GM23338 (cell line): ENCODE measurements around the gene PEX10.

Source experiments
- CREB1 ChIP-seq: fragments of 250-450 bp; sonication (Bioruptor Pico); IDR thresholded peaks from 2 replicates; pipeline ENCODE4 v1.5.0; 2020; ENCODE audit warnings: low read depth, mild to moderate bottlenecking, moderate library complexity
- EZH2 ChIP-seq: fragments of 200-600 bp; sonication (generic); IDR thresholded peaks from one replicate; pipeline ENCODE4 v1.8.0; 2017; ENCODE audit warnings: antibody characterized with exemption, mild to moderate bottlenecking, low read depth; ENCODE audit not compliant: unreplicated experiment
- JUNB ChIP-seq: IDR thresholded peaks from one replicate; pipeline ENCODE4 v1.6.1; 2016; ENCODE audit warnings: antibody characterized with exemption; ENCODE audit not compliant: unreplicated experiment
- POLR2AphosphoS5 ChIP-seq: IDR thresholded peaks from 2 replicates; pipeline ENCODE4 v1.6.1; 2016; ENCODE audit warnings: antibody characterized with exemption, low read depth
- TF ChIP-seq, protein P1 (sequence below), 2 experiments: fragments of 200-600 bp in 1 of 2; sonication (generic) in 1 of 2; conservative IDR thresholded peaks; 2 replicates each; pipeline versions ENCODE4 v1.5.1 to v1.6.1; 2016 to 2017; ENCODE audit warnings: antibody characterized with exemption in 2 of 2, low read depth in 2 of 2, mild to moderate bottlenecking in 2 of 2, moderate library complexity in 1 of 2
- TF ChIP-seq, protein P2 (sequence below): IDR thresholded peaks from one replicate; pipeline ENCODE4 v1.6.1; 2018; ENCODE audit warnings: antibody characterized with exemption; ENCODE audit not compliant: unreplicated experiment

DNA sequence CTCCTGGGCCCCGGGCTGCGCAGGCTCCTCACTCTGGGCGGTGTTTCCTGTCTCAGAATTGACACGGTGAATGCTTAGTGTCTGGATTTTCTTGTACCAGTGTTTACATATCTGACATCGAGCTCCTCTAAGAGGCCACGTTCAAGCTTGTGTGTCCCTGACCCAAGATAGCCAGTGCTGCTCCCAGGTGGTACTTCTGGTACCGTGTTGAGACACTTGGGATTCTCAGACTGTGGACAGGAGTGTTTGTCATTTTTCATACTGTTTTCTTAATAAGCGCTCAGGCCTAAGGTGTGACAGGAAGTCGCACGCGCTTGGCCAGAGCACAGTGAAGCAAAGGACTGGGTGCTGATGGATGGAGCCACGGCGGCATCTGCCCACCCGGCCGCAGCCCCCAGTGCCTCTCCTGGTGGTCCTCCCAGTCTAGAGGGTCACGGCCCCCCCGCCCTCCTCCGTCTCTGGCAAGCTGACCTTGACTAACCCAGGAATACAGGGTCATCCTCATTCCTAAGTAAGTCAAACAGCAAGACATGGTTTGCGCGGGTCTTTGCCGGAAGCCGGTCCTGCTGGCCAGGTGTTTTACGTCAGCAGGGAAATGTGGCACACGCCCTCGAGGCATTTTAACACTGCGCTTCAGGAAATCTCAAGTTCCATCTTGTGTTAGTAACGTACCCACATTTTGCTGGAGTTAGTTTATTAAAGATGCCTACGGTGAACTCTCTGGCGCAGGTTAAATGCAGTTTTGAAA lies 8.0 kb downstream of the PEX10 start:
- TF ChIP-seq, protein P1, sequence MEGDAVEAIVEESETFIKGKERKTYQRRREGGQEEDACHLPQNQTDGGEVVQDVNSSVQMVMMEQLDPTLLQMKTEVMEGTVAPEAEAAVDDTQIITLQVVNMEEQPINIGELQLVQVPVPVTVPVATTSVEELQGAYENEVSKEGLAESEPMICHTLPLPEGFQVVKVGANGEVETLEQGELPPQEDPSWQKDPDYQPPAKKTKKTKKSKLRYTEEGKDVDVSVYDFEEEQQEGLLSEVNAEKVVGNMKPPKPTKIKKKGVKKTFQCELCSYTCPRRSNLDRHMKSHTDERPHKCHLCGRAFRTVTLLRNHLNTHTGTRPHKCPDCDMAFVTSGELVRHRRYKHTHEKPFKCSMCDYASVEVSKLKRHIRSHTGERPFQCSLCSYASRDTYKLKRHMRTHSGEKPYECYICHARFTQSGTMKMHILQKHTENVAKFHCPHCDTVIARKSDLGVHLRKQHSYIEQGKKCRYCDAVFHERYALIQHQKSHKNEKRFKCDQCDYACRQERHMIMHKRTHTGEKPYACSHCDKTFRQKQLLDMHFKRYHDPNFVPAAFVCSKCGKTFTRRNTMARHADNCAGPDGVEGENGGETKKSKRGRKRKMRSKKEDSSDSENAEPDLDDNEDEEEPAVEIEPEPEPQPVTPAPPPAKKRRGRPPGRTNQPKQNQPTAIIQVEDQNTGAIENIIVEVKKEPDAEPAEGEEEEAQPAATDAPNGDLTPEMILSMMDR (conservative IDR thresholded peaks at IDR 0.05; ENCODE audit: low read depth in 2 of 2) = no peak
- TF ChIP-seq POLR2AphosphoS5 (no peak), EZH2 (no peak), JUNB (no peak), CREB1 (CRISPR knock-in tag) (no peak)
- TF ChIP-seq, protein P2, sequence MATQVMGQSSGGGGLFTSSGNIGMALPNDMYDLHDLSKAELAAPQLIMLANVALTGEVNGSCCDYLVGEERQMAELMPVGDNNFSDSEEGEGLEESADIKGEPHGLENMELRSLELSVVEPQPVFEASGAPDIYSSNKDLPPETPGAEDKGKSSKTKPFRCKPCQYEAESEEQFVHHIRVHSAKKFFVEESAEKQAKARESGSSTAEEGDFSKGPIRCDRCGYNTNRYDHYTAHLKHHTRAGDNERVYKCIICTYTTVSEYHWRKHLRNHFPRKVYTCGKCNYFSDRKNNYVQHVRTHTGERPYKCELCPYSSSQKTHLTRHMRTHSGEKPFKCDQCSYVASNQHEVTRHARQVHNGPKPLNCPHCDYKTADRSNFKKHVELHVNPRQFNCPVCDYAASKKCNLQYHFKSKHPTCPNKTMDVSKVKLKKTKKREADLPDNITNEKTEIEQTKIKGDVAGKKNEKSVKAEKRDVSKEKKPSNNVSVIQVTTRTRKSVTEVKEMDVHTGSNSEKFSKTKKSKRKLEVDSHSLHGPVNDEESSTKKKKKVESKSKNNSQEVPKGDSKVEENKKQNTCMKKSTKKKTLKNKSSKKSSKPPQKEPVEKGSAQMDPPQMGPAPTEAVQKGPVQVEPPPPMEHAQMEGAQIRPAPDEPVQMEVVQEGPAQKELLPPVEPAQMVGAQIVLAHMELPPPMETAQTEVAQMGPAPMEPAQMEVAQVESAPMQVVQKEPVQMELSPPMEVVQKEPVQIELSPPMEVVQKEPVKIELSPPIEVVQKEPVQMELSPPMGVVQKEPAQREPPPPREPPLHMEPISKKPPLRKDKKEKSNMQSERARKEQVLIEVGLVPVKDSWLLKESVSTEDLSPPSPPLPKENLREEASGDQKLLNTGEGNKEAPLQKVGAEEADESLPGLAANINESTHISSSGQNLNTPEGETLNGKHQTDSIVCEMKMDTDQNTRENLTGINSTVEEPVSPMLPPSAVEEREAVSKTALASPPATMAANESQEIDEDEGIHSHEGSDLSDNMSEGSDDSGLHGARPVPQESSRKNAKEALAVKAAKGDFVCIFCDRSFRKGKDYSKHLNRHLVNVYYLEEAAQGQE = no peak
